Activated T-cell treated with anti-CD3 and anti-CD28 coated beads, Interleukin-2, amount 50 U/mL, for 1 hour (primary cell): ENCODE measurements around the gene RGR.
A peak's percentile ranks its signal among the peaks of the same experiment; 100 is the strongest.
"Not testable (repeated sequence)": the region's sequence is repeated elsewhere in the genome, so short reads cannot be mapped to it uniquely, and the experiment has no call there.

Source experiments
- DNase-seq: peaks from one replicate; pipeline ENCODE4 v3.0.0-alpha.2; 2020

Gene RGR

DNA sequence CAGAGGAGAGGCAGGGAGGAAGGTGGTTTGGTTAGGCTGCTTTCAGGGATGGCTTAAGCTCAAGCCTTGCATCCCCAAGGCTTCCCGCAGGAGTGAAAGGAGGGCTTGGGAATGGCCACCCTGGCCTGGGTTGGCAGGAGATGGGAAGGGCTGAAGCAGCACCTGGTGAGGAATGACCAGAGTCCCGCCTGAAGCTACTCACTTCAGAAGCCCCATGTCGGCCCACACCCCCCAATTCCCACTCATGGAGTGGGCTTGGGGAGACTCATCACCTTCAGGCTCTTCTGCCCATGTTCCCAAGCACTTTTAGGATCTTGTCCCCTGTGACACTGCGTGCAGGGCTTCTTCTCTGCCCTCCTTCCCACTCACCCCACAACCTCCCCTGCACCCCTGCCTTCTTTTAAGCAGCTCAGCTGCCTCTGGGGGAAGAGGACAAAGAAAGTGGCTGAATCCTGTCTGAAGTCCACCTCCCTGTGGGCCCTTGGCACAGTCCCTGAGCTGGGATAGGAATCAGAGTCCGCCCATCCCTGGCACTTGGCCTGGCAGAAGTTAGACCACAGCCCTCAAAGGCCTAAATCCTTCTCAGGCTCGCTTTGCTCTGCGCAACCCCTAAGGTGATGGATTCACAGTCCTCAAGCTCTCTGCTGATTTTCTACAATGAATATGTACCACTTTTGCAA, 16.5 kb downstream of the RGR start:
- DNase-seq: no peak

DNA sequence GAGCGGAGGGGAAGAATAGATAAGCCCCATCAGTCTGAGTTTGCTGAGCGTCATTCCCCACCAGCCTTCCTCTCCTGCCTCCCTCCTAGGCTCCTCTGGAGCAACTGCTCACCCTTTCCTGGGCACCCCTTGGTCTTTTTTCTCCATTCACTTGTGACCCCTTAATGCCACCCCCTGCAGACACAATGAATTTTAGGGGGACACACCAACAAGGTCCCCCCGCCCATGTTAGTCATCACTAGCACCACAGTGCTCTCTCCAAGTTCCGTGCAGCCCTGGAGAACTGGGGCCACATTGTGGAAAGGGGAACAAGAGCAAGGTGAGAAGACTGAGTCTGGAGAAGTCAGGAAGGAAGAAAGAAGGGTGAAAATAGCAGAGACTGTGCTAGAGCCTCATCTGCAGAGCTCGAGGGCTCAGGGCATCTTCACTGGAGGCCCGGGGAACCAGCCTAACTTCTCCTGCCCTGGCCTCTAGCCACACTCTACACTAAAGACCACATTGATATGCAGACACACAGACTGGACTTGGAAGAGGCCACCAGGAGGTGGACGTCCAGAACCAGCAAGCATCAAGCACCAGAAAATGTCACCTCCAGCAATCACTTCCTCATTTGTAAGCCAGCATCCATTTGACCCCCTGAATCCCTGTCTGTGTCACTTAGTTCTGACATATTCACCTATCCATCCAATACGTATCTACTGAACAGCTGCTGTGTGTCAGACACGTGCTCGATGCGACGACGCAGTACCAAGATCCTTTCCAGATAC, 17.5 kb downstream of the RGR start:
- no peak for DNase-seq

DNA sequence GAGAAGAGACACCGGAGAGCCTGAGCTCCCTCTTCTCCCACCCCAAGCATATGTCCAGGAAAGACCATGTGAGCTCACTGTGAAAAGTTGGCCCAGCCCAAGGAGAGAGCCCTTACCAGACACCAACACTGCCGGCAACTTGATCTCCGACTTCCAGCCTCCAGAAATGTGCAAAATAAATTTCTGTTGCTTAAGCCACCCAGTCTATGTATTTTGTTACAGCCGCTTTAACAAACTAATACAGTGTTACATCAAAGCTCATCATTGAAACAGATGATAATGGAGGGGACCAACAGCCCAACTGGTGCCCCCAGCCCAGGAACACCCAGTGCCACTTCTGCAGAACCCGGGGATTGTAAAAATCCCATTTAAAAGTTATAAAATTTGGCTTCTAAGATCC, 18.9 kb downstream of the RGR start:
- no peak for DNase-seq

DNA sequence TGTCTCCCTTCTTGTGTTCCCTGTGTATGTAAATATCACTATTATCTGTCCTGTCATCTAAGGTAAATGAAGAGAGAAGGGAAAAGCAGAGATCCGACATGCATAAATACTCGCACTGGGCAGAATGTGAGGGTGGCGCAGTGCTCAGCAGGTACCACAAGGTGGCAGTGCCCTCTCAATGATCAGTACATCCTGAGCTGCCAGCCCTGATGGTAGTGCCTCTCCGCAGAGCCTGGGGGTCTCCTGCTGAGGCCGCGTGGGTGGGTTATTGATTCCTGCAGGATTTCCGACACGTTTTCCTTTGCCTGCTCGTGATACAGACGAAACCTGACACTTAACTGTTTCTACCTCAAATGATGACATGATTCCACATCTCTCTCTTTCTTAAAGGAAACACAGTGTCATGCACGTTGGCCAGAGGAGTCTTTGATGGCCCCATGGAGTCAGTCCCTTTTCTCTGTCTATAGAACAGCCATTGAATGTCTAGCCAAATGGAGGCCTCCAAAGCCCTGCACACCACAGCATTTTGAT, 19.8 kb downstream of the RGR start:
- peak; percentile 77 for DNase-seq

DNA sequence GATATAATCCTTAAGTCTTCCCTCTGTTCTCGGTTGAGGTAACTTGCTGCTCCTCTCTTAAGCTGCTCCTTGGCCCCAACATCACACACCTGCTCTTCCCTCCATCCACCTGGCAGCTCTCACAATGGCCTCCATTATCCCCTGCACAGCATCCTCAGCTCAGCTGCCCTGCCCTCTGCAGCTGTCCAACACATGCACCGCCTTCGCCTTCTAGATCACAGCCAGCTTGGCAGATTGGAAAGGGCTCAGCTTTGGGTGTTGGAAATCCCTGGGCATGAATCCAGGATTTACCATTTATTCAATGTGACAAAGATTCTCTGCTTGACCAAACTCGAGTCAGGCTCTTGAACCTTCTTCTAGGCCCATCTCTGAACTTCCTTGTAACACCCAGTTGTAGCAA, 20.6 kb downstream of the RGR start:
- DNase-seq: no peak

DNA sequence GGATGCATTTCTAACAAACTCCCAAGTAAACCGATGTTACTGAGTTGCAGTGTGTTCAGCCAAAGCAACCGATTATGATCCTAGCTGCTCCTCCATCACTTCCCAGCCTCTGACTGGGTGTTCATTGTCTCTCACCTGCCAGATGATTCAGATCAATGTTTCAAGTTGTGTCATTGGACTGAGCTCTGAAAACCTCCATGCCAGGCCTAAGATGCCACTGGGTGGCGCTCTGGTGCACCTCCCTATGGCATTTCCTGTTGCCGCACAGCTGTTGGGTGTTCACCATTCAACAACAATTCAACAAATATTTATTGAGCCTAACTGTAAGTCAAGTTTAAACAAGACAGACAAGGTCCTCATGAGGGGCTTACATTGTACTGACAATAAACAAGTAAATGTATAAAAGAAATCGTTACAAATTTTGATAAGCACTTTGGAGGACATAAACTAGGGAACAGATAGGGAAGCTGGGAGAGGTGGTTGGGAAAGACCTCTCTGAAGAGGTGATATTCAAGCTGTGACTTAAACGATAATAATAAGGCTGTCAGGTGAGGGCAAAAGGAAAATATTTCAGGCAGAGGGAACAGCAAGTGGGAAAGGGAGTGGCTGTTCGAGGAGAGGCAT, 22.8 kb downstream of the RGR start:
- DNase-seq: peak; percentile 74

DNA sequence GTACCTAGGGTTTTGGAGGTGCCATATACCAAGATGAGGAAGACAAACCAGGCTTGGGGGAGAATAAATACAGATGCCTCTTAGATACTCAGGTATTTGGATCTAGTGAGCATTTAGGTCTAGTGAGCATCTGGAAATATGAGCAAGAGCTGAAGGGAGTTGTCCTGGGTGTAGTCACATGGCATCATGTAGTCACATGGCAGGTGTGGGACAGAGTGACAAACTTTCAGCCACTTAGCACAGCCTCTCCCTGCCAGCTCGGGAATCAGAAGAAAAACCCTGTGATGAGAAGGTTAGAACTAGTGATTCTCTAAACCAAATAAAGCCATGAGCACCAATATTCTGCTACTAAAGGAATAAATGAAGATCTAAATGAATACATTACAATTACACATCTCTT, 24.3 kb downstream of the RGR start:
- no peak for DNase-seq

DNA sequence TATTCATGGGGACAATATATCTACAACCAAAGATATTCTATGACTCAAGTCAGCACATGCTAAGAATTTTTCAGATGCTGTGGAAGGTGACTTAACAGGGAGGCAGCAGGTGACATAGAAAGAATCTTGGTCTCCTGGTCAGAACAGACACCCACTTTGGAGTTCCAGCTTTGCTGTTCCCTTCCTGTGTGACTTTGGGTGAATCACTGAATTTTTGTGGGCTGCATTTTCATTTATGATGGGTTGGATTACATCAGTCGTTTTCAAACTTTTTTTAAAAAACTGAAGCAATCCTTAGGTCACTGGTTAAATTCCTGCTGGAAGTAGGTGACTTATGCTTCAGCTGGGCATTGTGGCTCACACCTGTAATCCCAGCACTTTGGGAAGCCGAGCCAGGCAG, 24.9 kb downstream of the RGR start:
- no peak for DNase-seq

DNA sequence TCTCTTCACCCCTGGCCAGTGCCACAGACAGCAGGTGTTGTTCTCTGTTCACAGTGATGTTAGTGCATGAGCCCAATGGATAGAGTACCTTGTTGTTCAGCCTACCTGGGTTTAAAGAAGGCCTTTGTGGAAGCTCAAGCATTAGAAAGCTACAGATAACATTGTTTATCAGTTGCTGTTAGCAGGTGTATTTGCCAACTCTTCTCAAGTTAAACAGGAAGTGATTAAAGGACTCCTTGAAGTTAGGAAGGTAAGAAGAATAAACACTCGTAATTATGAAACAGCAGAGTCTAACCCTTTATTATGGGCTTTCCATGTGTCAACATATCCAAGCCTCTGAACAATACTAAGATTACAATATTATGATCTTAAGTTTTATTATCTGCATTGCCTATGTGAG, 25.9 kb downstream of the RGR start:
- no peak for DNase-seq

DNA sequence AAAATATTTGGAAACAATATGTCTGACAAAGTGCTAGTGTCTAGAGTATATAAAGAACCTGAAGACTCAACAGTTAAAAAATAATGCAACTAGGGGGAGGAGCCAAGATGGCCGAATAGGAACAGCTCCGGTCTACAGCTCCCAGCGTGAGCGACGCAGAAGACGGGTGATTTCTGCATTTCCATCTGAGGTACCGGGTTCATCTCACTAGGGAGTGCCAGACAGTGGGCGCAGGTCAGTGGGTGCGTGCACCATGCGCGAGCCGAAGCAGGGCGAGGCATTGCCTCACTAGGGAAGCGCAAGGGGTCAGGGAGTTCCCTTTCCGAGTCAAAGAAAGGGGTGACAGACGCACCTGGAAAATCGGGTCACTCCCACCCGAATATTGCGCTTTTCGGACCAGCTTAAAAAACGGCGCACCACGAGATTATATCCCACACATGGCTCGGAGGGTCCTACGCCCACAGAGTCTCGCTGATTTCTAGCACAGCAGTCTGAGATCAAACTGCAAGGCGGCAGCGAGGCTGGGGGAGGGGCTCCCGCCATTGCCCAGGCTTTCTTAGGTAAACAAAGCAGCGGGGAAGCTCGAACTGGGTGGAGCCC, 35.1 kb downstream of the RGR start:
- DNase-seq: not testable (repeated sequence)

DNA sequence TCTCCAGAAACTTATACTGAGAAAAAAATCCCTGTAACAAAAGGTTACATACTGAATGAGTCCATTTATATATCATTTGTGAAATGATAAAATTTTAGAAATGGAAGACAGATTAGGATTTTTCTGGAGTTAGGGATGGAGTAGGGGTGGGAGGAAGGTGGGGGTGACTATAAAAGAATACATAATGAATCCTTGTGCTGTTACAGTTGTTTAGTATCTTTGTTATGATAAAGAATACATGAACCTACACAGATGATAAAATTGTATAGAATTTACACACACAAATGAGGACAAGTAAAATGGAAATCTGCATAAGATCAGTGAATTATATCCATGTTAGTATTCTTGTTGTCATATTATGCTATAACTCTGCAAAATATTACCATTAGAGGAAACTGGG, 41.8 kb downstream of the RGR start:
- DNase-seq: no peak

DNA sequence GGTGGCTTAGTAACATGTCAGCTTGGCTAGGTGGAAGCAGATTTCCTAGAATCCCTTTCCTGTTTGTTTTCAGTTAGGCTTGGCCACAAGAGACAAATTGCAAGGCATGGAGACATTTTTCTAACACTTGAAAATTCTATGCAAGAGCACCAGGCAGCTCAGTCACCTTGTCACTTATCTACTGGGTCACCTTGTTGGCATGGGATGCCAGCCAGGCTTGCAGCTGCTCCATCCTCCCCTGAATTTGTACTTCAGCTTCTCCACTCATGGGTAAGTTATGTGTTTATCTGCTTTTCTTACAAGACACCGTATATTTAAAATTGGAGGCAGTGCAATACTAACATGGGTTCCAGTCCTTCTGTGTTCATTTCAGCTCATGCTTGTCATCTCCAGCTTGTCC, 43.3 kb downstream of the RGR start:
- DNase-seq: no peak

DNA sequence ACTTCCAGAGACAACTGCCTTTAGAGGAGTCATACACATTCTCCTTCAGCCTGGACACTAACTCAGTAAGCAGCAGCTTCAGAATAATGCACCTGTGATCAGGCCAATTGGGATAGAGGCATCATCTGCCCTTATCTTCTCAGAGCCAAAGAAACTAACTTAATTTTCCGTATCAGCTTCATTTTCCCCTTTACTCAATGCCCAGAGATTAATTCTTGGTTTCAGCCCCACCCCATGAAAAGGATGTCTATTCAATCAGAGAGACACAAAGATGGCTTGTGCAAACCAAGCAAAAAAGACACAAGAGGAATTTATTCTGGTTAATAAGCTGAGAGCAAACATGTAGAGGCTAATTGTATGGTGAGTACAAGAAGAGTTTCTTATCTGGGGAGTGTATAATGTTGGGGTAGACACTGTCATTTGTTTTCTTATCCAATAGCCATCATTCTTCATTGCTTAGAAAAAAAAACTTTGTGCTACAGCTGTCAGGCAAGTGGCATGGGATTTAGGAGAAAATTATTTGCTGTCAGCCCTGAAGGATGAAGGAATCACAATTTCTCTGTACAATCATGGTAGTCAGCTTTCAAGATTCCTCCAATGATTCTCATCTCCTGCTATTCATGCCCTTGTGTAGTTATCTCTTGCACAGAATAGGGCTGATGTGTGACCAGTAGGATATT, 44.8 kb downstream of the RGR start:
- DNase-seq: no peak

DNA sequence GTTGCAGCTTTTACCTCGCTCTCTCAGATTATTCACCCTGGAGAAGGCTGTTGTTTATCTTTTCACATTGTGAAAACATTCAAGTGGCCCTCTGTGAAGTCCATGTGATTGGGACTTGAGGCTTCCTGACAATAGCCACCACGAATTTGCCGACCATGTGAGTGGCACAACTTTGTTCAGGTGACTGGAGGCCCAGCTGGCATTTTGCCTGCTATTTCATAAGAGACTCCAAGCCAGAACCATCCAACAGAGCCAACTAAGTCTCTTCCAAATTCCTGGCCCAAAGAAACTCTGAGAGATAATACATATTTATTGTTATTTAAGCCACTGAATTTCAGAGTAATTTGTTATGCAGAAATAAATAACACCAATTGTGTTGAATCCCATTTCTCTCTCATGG, 45.4 kb downstream of the RGR start:
- no peak for DNase-seq

DNA sequence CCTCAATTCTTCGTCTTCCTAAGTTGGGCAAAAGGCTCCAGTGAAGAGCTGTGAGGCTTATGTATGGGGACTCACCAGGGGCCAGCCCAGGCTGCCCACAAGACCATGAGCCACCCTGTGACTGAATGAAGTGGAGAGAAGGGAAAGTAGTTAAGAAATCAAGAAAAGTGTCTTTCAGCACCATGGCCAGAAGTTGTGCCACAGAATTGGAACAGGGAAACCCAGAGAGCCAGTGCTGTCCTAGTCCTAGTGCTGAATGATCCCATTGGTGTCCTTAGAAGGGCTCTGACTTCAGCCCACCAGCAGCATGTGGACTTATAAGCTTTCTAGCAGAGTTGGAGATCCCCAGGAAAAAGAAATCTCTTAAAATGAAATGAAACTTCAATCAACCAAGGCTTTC, 46.5 kb downstream of the RGR start:
- no peak for DNase-seq

DNA sequence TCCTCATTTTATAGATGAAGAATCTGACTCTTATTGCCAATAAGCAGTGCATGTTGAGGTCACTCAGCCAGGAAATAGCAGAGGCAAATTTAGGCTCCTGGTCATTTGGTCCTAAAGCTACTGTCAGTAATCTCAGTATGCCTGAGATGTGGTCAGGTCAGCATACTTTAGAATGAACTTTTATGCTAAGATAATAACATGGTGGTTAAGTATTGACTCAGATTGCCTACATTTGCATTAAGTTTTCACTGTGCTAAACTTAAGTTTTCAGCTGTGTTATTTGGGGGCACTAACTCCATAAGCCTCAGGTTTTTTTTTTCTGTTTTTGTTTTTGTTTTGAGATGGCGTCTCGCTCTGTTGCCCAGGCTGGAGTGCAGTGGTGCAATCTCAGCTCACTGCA, 47.6 kb downstream of the RGR start:
- no peak for DNase-seq

DNA sequence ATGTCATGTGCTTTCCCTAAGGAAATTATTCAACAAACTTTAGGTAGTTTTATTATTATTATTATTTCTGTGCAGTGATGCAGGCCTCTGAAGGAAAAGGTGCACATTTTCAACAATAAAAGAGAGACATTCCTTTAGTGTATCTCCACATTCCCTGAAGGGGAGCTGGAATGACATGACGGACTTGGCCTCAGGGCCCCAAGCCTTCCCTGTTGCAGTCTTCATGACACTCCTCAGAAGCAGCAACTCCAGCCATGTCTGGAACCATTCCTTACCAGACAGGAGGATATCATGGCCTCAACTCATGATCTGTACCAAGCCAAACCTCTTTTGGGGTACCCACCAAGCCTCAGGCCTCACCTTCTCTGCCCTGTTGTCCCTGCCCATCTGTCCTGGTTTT, 48.3 kb downstream of the RGR start:
- no peak for DNase-seq

DNA sequence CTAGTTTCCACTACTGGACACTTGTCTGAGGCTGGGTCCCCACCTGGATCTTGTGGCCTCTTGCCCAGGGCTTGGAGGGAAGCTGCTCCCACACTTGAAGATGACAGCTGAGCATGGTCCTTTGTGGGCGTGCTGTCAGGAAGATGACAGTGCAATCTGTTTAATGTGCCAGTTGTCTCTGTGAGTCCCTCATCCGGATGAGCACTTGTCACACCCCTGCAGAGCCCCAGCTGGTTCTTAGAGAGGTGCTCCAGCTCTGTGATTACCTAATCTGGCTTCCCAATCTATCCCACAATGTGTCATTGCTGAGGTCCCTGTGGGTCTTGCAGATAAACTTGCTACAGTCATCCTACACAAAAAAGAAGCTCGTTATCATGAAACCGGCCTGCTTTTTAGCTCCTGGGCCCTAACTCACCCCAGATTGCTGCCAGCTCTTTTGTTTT, 48.7 kb downstream of the RGR start:
- no peak for DNase-seq

DNA sequence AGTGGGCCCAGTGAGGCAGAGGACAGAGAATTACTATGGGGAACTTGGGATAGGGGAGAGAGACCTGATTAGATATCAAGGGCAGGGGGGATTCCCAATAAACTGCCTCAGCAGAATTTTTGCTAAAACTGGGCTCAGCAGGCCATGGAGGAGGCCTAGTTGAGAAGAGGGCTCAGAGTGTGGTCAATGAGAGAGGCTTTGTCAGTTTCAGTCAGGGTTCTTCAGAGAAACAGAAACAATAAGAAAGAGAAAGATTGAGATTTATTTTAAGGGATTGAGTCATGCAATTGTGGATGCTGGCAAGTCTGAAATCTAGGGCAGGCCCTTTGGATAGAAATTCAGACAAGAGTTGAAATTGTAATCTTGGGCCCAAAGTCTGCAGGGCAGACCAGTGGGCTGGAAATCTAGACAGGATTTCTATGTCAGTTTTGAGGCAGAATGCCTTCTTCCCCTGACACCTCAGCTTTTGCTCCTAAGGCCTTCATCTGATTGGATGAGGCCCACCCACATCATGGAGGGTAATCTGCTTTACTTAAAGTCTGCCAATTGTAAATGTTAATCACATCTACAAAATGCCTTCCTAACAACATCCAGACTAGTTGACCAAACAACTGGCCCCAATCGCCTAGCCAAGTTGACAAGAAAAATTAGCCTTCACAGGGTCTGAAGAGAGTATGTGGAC, 50.1 kb downstream of the RGR start:
- DNase-seq: no peak

DNA sequence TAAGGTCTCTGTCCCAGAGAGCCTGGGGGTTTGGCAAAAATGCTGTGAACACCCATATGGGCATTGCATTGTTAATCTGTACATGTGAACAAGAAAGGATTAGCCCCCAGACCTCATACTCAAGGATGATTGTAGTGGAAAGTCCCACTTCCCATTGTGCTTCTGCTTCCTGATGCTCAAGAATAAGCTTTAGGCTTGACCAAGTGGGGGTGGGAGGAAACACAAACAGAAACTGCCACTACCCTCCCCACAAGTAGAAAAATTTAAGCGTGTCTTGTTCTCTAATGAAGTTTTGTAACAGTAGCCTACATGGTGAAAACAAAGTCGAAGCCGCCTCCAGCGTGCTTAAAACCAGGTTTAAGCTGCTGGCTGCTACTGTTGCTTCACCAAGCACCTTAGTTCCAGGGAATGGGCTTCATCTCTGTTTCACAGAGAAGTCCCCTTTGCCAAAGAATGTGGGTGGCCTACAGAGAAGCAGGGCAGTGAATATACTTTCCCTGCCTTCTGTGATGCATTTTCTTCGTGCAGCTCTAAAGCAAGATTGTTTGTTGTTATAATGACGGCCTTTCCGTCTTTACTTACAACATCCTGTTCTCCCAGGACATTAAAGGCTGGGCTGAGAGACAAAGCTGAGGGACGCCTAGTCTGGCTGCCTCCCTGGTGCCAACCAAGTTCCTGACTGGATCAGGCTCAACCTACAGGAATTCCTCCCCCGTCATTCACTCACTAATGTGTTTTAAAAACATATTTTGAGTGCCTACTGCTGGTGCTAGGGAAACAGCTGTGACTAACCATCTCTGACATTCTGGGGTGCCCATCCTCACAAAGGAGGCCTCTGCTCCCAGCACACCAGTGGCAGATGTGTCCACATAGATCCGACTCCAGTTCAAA, 51.5 kb downstream of the RGR start:
- no peak for DNase-seq

DNA sequence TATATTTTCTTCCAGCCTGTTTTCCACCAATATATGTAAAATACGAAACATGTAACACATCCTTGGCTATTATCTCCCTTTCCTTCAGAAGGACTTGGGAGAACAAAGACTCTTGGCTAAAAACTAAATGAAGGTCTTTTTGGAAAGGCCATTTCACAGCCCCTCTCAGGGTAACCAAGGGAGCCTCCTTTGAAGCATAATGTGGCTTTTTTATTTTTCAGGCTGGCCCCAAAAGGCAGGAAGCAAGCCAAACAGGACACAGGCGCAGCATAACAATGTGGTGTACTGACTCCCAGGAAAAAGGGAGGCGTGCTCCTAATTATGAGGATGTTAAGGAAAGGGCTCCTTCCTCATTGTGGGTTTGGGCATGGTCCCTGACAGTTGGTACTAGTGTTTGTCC, 53.2 kb downstream of the RGR start:
- no peak for DNase-seq
